ENCODE measurements around the gene GPR107.

GPR107 gene

GRCh38 chr9:130053504-130054324 is at the start of gene GPR107:
Gene GPR107 (plus strand): TSS chr9:130053906. CDS start chr9:130053933, 27 bp downstream.
- TF ChIP-seq YY1 (IDR thresholded peaks at IDR 0.05; ENCODE audit: low read depth), result peak; percentile 95
- TF ChIP-seq FOXM1 (IDR thresholded peaks at IDR 0.05; ENCODE audit: borderline replicate concordance, low read depth), result no peak
- TF ChIP-seq TCF12 (IDR thresholded peaks at IDR 0.05; ENCODE audit: low read depth), result peak; percentile 50; the same call in 1 of the 2 replicates
- TF ChIP-seq CREB1 (IDR thresholded peaks at IDR 0.05; ENCODE audit: low read depth), result 0 out of 2 replicates have a peak, but pooled peaks have one; percentile 26
- TF ChIP-seq EGR1 (IDR thresholded peaks at IDR 0.05), result peak; percentile 93
- TF ChIP-seq CEBPB (IDR thresholded peaks at IDR 0.05), result no peak
- peak; percentile 98 for TF ChIP-seq TAF1 (IDR thresholded peaks at IDR 0.05; ENCODE audit: low read depth)
- TF ChIP-seq, protein P1, sequence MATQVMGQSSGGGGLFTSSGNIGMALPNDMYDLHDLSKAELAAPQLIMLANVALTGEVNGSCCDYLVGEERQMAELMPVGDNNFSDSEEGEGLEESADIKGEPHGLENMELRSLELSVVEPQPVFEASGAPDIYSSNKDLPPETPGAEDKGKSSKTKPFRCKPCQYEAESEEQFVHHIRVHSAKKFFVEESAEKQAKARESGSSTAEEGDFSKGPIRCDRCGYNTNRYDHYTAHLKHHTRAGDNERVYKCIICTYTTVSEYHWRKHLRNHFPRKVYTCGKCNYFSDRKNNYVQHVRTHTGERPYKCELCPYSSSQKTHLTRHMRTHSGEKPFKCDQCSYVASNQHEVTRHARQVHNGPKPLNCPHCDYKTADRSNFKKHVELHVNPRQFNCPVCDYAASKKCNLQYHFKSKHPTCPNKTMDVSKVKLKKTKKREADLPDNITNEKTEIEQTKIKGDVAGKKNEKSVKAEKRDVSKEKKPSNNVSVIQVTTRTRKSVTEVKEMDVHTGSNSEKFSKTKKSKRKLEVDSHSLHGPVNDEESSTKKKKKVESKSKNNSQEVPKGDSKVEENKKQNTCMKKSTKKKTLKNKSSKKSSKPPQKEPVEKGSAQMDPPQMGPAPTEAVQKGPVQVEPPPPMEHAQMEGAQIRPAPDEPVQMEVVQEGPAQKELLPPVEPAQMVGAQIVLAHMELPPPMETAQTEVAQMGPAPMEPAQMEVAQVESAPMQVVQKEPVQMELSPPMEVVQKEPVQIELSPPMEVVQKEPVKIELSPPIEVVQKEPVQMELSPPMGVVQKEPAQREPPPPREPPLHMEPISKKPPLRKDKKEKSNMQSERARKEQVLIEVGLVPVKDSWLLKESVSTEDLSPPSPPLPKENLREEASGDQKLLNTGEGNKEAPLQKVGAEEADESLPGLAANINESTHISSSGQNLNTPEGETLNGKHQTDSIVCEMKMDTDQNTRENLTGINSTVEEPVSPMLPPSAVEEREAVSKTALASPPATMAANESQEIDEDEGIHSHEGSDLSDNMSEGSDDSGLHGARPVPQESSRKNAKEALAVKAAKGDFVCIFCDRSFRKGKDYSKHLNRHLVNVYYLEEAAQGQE (IDR thresholded peaks at IDR 0.05; ENCODE audit: low read depth), result no peak
- TF ChIP-seq ZBTB7A (IDR thresholded peaks at IDR 0.05; ENCODE audit: low read depth), result no peak
- TF ChIP-seq RAD21 (IDR thresholded peaks at IDR 0.05; ENCODE audit: low read depth), result no peak
- TF ChIP-seq, protein P2, sequence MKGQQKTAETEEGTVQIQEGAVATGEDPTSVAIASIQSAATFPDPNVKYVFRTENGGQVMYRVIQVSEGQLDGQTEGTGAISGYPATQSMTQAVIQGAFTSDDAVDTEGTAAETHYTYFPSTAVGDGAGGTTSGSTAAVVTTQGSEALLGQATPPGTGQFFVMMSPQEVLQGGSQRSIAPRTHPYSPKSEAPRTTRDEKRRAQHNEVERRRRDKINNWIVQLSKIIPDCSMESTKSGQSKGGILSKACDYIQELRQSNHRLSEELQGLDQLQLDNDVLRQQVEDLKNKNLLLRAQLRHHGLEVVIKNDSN (IDR thresholded peaks at IDR 0.05), result no peak; the same call in 1 of the 2 replicates
- TF ChIP-seq EP300 (IDR thresholded peaks at IDR 0.05; ENCODE audit: borderline replicate concordance), result peak; percentile 32; the same call in 1 of the 2 replicates
- TF ChIP-seq MAX (IDR thresholded peaks at IDR 0.05), result no peak; the same call in 1 of the 2 replicates
- peak; percentile 31; the same call in 1 of the 2 replicates for TF ChIP-seq NFIC (IDR thresholded peaks at IDR 0.05)
- TF ChIP-seq TEAD4 (IDR thresholded peaks at IDR 0.05), result 0 out of 2 replicates have a peak, but pooled peaks have one; percentile 25

GRCh38 chr9:130003943-130004552 is 49.7 kb upstream of the GPR107 start:
- TF ChIP-seq NFIC (IDR thresholded peaks at IDR 0.05), result no peak
- no peak for TF ChIP-seq EP300 (IDR thresholded peaks at IDR 0.05; ENCODE audit: borderline replicate concordance)
- no peak for TF ChIP-seq RAD21 (IDR thresholded peaks at IDR 0.05; ENCODE audit: low read depth)
- no peak for TF ChIP-seq TCF12 (IDR thresholded peaks at IDR 0.05; ENCODE audit: low read depth)
- no peak for TF ChIP-seq MAX (IDR thresholded peaks at IDR 0.05)
- no peak for TF ChIP-seq ZBTB7A (IDR thresholded peaks at IDR 0.05; ENCODE audit: low read depth)
- TF ChIP-seq EGR1 (IDR thresholded peaks at IDR 0.05), result no peak
- TF ChIP-seq CREB1 (IDR thresholded peaks at IDR 0.05; ENCODE audit: low read depth), result no peak

GRCh38 chr9:130008538-130008937 is 45.2 kb upstream of the GPR107 start:
- TF ChIP-seq, protein P1 (IDR thresholded peaks at IDR 0.05; ENCODE audit: low read depth), result no peak
- TF ChIP-seq NFIC (IDR thresholded peaks at IDR 0.05) (no peak), CREB1 (IDR thresholded peaks at IDR 0.05; ENCODE audit: low read depth) (no peak), TAF1 (IDR thresholded peaks at IDR 0.05; ENCODE audit: low read depth) (no peak), YY1 (IDR thresholded peaks at IDR 0.05; ENCODE audit: low read depth) (no peak), ZBTB7A (IDR thresholded peaks at IDR 0.05; ENCODE audit: low read depth) (no peak), MAX (IDR thresholded peaks at IDR 0.05) (no peak)
- TF ChIP-seq, protein P2 (IDR thresholded peaks at IDR 0.05), result no peak

DNA sequence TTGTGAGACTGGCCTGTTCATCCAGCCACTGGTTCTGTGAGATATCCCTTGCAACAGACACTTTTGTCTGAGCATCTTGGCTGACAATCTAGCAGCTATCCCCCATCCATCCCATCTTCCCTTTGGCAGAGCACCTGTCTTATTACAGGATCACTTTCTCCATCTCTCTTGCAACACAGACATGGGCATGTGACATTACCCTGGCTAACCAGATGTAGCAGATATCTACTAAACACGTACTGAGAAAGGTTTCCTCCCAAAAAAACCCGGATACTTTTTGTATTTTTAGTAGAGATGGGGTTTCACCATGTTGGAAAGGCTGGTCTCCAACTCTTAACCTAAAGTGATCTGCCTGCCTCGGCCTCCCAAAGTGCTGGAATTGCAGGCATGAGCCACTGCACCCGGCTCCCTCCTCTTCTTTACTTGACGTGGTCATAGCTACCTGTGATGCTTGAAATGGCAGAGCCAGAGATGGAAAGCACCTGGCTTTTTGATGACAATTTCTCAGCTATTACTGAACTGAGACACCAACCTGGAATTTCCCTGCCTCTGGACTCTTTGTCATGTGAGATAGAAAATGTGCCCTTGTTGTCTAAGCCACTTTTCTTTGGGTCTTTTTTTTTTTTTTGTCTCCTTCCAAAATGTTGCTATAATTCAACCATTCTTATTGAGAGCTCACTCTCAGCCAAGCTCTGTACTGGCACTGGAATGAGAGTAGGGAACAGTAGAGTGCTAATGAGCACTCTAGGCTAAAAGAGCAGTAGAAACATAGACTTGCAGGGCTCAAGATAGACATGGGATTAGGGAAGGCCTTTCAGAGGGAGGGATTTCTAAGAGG is 43.3 kb upstream of the GPR107 start:
- TF ChIP-seq TAF1 (IDR thresholded peaks at IDR 0.05; ENCODE audit: low read depth), result no peak
- TF ChIP-seq CREB1 (IDR thresholded peaks at IDR 0.05; ENCODE audit: low read depth), result no peak
- TF ChIP-seq EP300 (IDR thresholded peaks at IDR 0.05; ENCODE audit: borderline replicate concordance), result no peak
- TF ChIP-seq YY1 (IDR thresholded peaks at IDR 0.05; ENCODE audit: low read depth), result no peak
- TF ChIP-seq RAD21 (IDR thresholded peaks at IDR 0.05; ENCODE audit: low read depth), result no peak
- TF ChIP-seq, protein P1 (IDR thresholded peaks at IDR 0.05; ENCODE audit: low read depth), result no peak
